Breast epithelium (tissue), 3 donors: Measurements from ENCODE around the gene MRPL16.

ENCODE experiments used
- POLR2A ChIP-seq: fragments of 450-650 bp; IDR thresholded peaks from one replicate; pipeline ENCODE4 v1.6.1; 2016; ENCODE audit warnings: antibody characterized with exemption, mild to moderate bottlenecking, moderate library complexity
- POLR2AphosphoS5 ChIP-seq, 3 donors: sonication (generic); formaldehyde crosslinking; IDR thresholded peaks; one replicate each; pipeline ENCODE4 v1.6.1; 2017; ENCODE audit warnings: antibody characterized with exemption in 3 of 3
- TF ChIP-seq, protein P1 (sequence below), 3 donors: fragments of 450-650 bp; IDR thresholded peaks; one replicate each; pipeline ENCODE4 v1.5.1; 2016 to 2017; ENCODE audit warnings: antibody characterized with exemption in 3 of 3, mild to moderate bottlenecking in 3 of 3, moderate library complexity in 3 of 3

DNA sequence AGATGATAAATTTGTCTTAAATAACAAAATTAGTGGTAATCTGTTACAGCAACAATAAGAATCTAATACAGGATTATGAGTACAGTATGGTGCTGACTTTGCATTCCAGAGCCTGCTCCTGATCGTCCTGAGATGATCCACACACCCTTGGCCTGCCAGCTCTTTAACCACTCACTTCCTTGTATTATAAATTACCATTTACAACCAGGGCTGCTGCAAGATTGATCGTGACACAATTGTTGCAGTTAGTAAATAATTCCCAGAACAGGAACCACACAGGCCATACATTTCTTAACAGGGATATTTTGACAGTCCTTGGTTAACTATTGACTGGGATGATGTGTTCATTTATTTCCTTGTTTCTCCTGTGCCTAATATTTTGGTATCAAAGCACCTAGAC, 38.6 kb upstream of the MRPL16 start:
- TF ChIP-seq POLR2A, result no peak
- TF ChIP-seq, protein P1, sequence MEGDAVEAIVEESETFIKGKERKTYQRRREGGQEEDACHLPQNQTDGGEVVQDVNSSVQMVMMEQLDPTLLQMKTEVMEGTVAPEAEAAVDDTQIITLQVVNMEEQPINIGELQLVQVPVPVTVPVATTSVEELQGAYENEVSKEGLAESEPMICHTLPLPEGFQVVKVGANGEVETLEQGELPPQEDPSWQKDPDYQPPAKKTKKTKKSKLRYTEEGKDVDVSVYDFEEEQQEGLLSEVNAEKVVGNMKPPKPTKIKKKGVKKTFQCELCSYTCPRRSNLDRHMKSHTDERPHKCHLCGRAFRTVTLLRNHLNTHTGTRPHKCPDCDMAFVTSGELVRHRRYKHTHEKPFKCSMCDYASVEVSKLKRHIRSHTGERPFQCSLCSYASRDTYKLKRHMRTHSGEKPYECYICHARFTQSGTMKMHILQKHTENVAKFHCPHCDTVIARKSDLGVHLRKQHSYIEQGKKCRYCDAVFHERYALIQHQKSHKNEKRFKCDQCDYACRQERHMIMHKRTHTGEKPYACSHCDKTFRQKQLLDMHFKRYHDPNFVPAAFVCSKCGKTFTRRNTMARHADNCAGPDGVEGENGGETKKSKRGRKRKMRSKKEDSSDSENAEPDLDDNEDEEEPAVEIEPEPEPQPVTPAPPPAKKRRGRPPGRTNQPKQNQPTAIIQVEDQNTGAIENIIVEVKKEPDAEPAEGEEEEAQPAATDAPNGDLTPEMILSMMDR (IDR thresholded peaks at IDR 0.05), result no peak
- no peak for TF ChIP-seq POLR2AphosphoS5 (IDR thresholded peaks at IDR 0.05)
